Mesenchymal stem cell (in vitro differentiated cells and primary cell): ENCODE measurements around the gene PSG11.
"Not testable (repeated sequence)": the region's sequence is repeated elsewhere in the genome, so short reads cannot be mapped to it uniquely, and the experiment has no call there.

Source experiments
- DNase-seq: peaks from one replicate; pipeline ENCODE4 v3.0.0-alpha.2; 2013
- H2AFZ ChIP-seq: one replicate; pipeline ENCODE4 v1.6.1; 2013; ENCODE audit warnings: low read depth, mild to moderate bottlenecking, control low read depth, inconsistent platforms, low read length, moderate library complexity
- H2AK5ac ChIP-seq: 2 replicates; pipeline ENCODE4 v1.6.1; 2013; ENCODE audit warnings: low read length, moderate library complexity, mild to moderate bottlenecking, inconsistent platforms; ENCODE audit not compliant: severe bottlenecking
- H2BK120ac ChIP-seq: one replicate; pipeline ENCODE4 v1.6.1; 2013; ENCODE audit warnings: low read depth, mild to moderate bottlenecking, inconsistent platforms, low read length, moderate library complexity
- H2BK12ac ChIP-seq, 2 experiments: one replicate each; pipeline ENCODE4 v1.6.1; 2013; ENCODE audit warnings: inconsistent platforms in 2 of 2, low read length in 2 of 2, mild to moderate bottlenecking in 2 of 2, moderate library complexity in 2 of 2, control low read depth in 1 of 2
- H2BK15ac ChIP-seq: one replicate; pipeline ENCODE4 v1.6.1; 2013; ENCODE audit warnings: mild to moderate bottlenecking, low read depth, inconsistent platforms; ENCODE audit not compliant: poor library complexity, severe bottlenecking
- H2BK5ac ChIP-seq: 2 replicates; pipeline ENCODE4 v1.6.1; 2013; ENCODE audit warnings: low read depth, mild to moderate bottlenecking, low read length, control low read depth, inconsistent platforms; ENCODE audit not compliant: poor library complexity, severe bottlenecking
- H3K14ac ChIP-seq, 2 experiments: one replicate each; pipeline ENCODE4 v1.6.1; 2013; ENCODE audit warnings: inconsistent platforms in 2 of 2, low read length in 2 of 2, control low read depth in 1 of 2, mild to moderate bottlenecking in 1 of 2, moderate library complexity in 1 of 2
- H3K18ac ChIP-seq, 2 experiments: one replicate each; pipeline ENCODE4 v1.6.1; 2013; ENCODE audit warnings: inconsistent platforms in 2 of 2, low read length in 2 of 2, control low read depth in 1 of 2, low read depth in 1 of 2, mild to moderate bottlenecking in 1 of 2
- H3K23ac ChIP-seq, 2 experiments: one replicate each; pipeline ENCODE4 v1.6.1; 2013; ENCODE audit warnings: inconsistent platforms in 2 of 2, low read length in 2 of 2, mild to moderate bottlenecking in 2 of 2, moderate library complexity in 2 of 2, control low read depth in 1 of 2
- H3K27ac ChIP-seq: 2 replicates; pipeline ENCODE4 v1.5.1; 2013; ENCODE audit warnings: mild to moderate bottlenecking, moderate library complexity, low read length, control low read depth, inconsistent platforms; ENCODE audit not compliant: poor library complexity, severe bottlenecking
- H3K27me3 ChIP-seq, 2 experiments: 2 replicates each; pipeline versions ENCODE4 v1.6.1 to v1.7.0; 2013; ENCODE audit warnings: low read length in 2 of 2, mild to moderate bottlenecking in 2 of 2, moderate library complexity in 2 of 2, control low read depth in 1 of 2, inconsistent platforms in 1 of 2; ENCODE audit not compliant: control insufficient read depth in 1 of 2, insufficient read depth in 1 of 2
- H3K36me3 ChIP-seq, 2 experiments: 2 replicates each; pipeline versions ENCODE4 v1.6.1 to v1.7.0; 2013; ENCODE audit warnings: low read length in 2 of 2, control low read depth in 1 of 2, inconsistent platforms in 1 of 2, low read depth in 1 of 2, mild to moderate bottlenecking in 1 of 2; ENCODE audit not compliant: insufficient read depth in 2 of 2, control insufficient read depth in 1 of 2
- H3K4ac ChIP-seq, 2 experiments: one replicate each; pipeline ENCODE4 v1.6.1; 2013; ENCODE audit warnings: inconsistent platforms in 2 of 2, low read length in 2 of 2, mild to moderate bottlenecking in 2 of 2, moderate library complexity in 2 of 2, control low read depth in 1 of 2, low read depth in 1 of 2
- H3K4me1 ChIP-seq: 2 replicates; pipeline ENCODE4 v1.6.1; 2013; ENCODE audit warnings: low read depth, low read length, control low read depth; ENCODE audit not compliant: control insufficient read depth, insufficient read depth
- H3K4me2 ChIP-seq: 2 replicates; pipeline ENCODE4 v1.6.1; 2013; ENCODE audit warnings: low read length, mild to moderate bottlenecking, inconsistent platforms; ENCODE audit not compliant: poor library complexity, severe bottlenecking
- H3K4me3 ChIP-seq, 2 experiments: 2 replicates each; pipeline versions ENCODE4 v1.5.1 to v1.7.0; 2013; ENCODE audit warnings: low read length in 2 of 2, mild to moderate bottlenecking in 2 of 2, control low read depth in 1 of 2, low read depth in 1 of 2; ENCODE audit not compliant: insufficient read depth in 1 of 2
- H3K79me1 ChIP-seq: replicated peaks from 2 replicates; pipeline ENCODE4 v1.6.1; 2013; ENCODE audit warnings: mild to moderate bottlenecking, control low read depth, low read length, inconsistent platforms; ENCODE audit not compliant: poor library complexity, severe bottlenecking
- H3K9ac ChIP-seq: 2 replicates; pipeline ENCODE4 v1.7.0; 2013; ENCODE audit warnings: mild to moderate bottlenecking, low read length, moderate library complexity
- H3K9me3 ChIP-seq: 2 replicates; pipeline ENCODE4 v1.7.0; 2013; ENCODE audit warnings: mild to moderate bottlenecking, low read length; ENCODE audit not compliant: control insufficient read depth
- H4K8ac ChIP-seq: one replicate; pipeline ENCODE4 v1.6.1; 2013; ENCODE audit warnings: inconsistent platforms, mild to moderate bottlenecking, low read length, moderate library complexity
- H4K91ac ChIP-seq: one replicate; pipeline ENCODE4 v1.6.1; 2013; ENCODE audit warnings: mild to moderate bottlenecking, low read length, inconsistent platforms
- WGBS: methylation state at CpG from one replicate; pipeline ENCODE4 v1.1.7; 2013; ENCODE audit warnings: mixed read lengths; 5-methylcytosine and 5-hydroxymethylcytosine counted together

Gene PSG11

GRCh38 chr19:43059482-43059881, 33.2 kb upstream of the PSG11 start:
- not testable (repeated sequence) for H2AFZ ChIP-seq, H2BK5ac ChIP-seq, H3K4me2 ChIP-seq, H3K4me1 ChIP-seq, H3K27me3 ChIP-seq, H2AK5ac ChIP-seq, H3K9me3 ChIP-seq, H3K4ac ChIP-seq, H2BK120ac ChIP-seq, H3K36me3 ChIP-seq, H3K79me1 ChIP-seq, H3K23ac ChIP-seq, H3K27ac ChIP-seq, H3K18ac ChIP-seq, H2BK15ac ChIP-seq, H3K9ac ChIP-seq, H3K14ac ChIP-seq, H2BK12ac ChIP-seq, DNase-seq, H4K91ac ChIP-seq, H3K4me3 ChIP-seq, H4K8ac ChIP-seq
- WGBS, result no CpG with 5 or more reads among the region's 2 CpGs

- not testable (repeated sequence) for H3K4ac ChIP-seq, DNase-seq, H2BK12ac ChIP-seq, H4K91ac ChIP-seq, H3K14ac ChIP-seq, H3K18ac ChIP-seq, H3K27ac ChIP-seq, H3K36me3 ChIP-seq, H3K9me3 ChIP-seq, H3K4me3 ChIP-seq, H3K4me2 ChIP-seq, H3K23ac ChIP-seq, H4K8ac ChIP-seq, H3K79me1 ChIP-seq, H3K9ac ChIP-seq, H3K4me1 ChIP-seq, H2BK5ac ChIP-seq, H2AK5ac ChIP-seq, H2AFZ ChIP-seq, H2BK120ac ChIP-seq, H2BK15ac ChIP-seq, H3K27me3 ChIP-seq
- WGBS, result no CpG with 5 or more reads among the region's 2 CpGs
Measured at GRCh38 chr19:43058440-43058839, 32.2 kb upstream of the PSG11 start.

GRCh38 chr19:43047966-43048365, 21.7 kb upstream of the PSG11 start:
- H2BK120ac ChIP-seq, H3K79me1 ChIP-seq, DNase-seq, H2BK12ac ChIP-seq, H3K27ac ChIP-seq, H3K14ac ChIP-seq, H3K4me1 ChIP-seq, H3K23ac ChIP-seq, H3K4me3 ChIP-seq, H3K4ac ChIP-seq, H3K4me2 ChIP-seq, H4K8ac ChIP-seq, H3K9ac ChIP-seq, H3K18ac ChIP-seq, H2AK5ac ChIP-seq, H2BK5ac ChIP-seq, H3K36me3 ChIP-seq, H3K27me3 ChIP-seq, H3K9me3 ChIP-seq, H2AFZ ChIP-seq, H4K91ac ChIP-seq, H2BK15ac ChIP-seq: not testable (repeated sequence)
- 72% methylated on average over 3 of the region's 3 CpGs for WGBS

GRCh38 chr19:43046578-43046977, 20.3 kb upstream of the PSG11 start:
- not testable (repeated sequence) for H4K8ac ChIP-seq, H2AFZ ChIP-seq, H3K27me3 ChIP-seq, H2BK12ac ChIP-seq, H2AK5ac ChIP-seq, DNase-seq, H2BK15ac ChIP-seq, H3K79me1 ChIP-seq, H3K18ac ChIP-seq, H3K9ac ChIP-seq, H3K4ac ChIP-seq, H2BK5ac ChIP-seq, H3K27ac ChIP-seq, H3K4me1 ChIP-seq, H3K4me3 ChIP-seq, H2BK120ac ChIP-seq, H3K23ac ChIP-seq, H3K36me3 ChIP-seq, H3K4me2 ChIP-seq, H4K91ac ChIP-seq, H3K14ac ChIP-seq, H3K9me3 ChIP-seq
- WGBS, result 25% methylated on average over 1 of the region's 2 CpGs
